GM12878 (cell line): Measurements from ENCODE around the gene ZNF92. TPM values are rescaled to one million over a fixed set of nuclear protein-coding genes. Genes with fewer than 3 reads are reported as not detected.

Experiments used
- ATAC-seq: fragments of 200-7000 bp; cut with Tn5 transposase; 3 replicates; pipeline ENCODE4 v1.9.1; 2020; ENCODE audit warnings: mild to moderate bottlenecking, moderate library complexity
- BruUV-seq: library from RNA; stranded (reverse); fragments of 400-500 nt; replicated peaks from 2 replicates; lab custom pipeline; 2021; lab: Mats Ljungman, UMichigan
- CTCF ChIA-PET: fragments of 300-600 bp; sonication (Branson Sonifier 250); formaldehyde crosslinking; extraction: SDS; loops from one replicate; lab custom pipeline; 2021; ENCODE audit warnings: inconsistent platforms; lab: Yijun Ruan, JAX
- POLR2A ChIA-PET: fragments of 350-600 bp; formaldehyde crosslinking; extraction: SDS; loops from one replicate; lab custom pipeline; 2021; ENCODE audit warnings: inconsistent platforms; lab: Charles Lee
- RAD21 ChIA-PET: fragments of 300-600 bp; sonication (Branson Sonifier 250); formaldehyde crosslinking; loops from one replicate; lab custom pipeline; 2023; ENCODE audit warnings: antibody characterized with exemption; ENCODE audit not compliant: unreplicated experiment; lab: Charles Lee
- SMC1A ChIA-PET: fragments of 300-600 bp; sonication (Branson Sonifier 250); formaldehyde crosslinking; loops from one replicate; lab custom pipeline; 2023; ENCODE audit not compliant: unreplicated experiment, uncharacterized antibody; lab: Charles Lee
- DNase-seq: peaks from one replicate; pipeline ENCODE4 v3.0.0-alpha.2; 2011; ENCODE audit warnings: low read depth, low spot score
- FAIRE-seq: peaks from 3 replicates; lab custom pipeline; 2011; peaks lifted over from hg19 to GRCh38; lab: Jason Lieb, UNC
- H2AFZ ChIP-seq: 2 replicates; pipeline ENCODE4 v1.6.0; 2011; ENCODE audit warnings: low read depth, low read length, control low read depth; ENCODE audit not compliant: control insufficient read depth
- H3K27ac ChIP-seq: 2 replicates; pipeline ENCODE4 v1.5.1; 2011; ENCODE audit warnings: control low read depth; ENCODE audit not compliant: control insufficient read depth, insufficient read depth
- H3K27me3 ChIP-seq, 2 experiments: replicated peaks in 1 of 2; 2 replicates each; pipeline versions ENCODE4 v1.6.0 to v1.6.1; 2011; ENCODE audit warnings: low read length in 1 of 2; ENCODE audit not compliant: control insufficient read depth in 2 of 2, insufficient read depth in 2 of 2
- H3K36me3 ChIP-seq, 2 experiments: 2 replicates each; pipeline ENCODE4 v1.5.1; 2011; ENCODE audit warnings: low read length in 1 of 2; ENCODE audit not compliant: control insufficient read depth in 2 of 2, insufficient read depth in 2 of 2
- H3K4me1 ChIP-seq: 2 replicates; pipeline ENCODE4 v1.6.1; 2011; ENCODE audit warnings: mild to moderate bottlenecking, low read length, moderate library complexity, mixed read lengths; ENCODE audit not compliant: control insufficient read depth, insufficient read depth
- H3K4me2 ChIP-seq: 2 replicates; pipeline ENCODE4 v1.6.0; 2011; ENCODE audit warnings: control low read depth; ENCODE audit not compliant: control insufficient read depth, insufficient read depth
- H3K4me3 ChIP-seq: fragments of 200-600 bp; sonication (generic); 2 replicates; pipeline ENCODE4 v1.5.1; 2016
- H3K79me2 ChIP-seq: 2 replicates; pipeline ENCODE4 v1.6.0; 2011; ENCODE audit warnings: low read length; ENCODE audit not compliant: control insufficient read depth, insufficient read depth
- H3K9ac ChIP-seq: 2 replicates; pipeline ENCODE4 v1.8.0; 2011; ENCODE audit warnings: low read length, control low read depth, mixed read lengths; ENCODE audit not compliant: control insufficient read depth, insufficient read depth
- H3K9me3 ChIP-seq: replicated peaks from 3 replicates; pipeline ENCODE4 v1.5.1; 2011; ENCODE audit warnings: mild to moderate bottlenecking, low read length; ENCODE audit not compliant: control insufficient read depth, insufficient read depth
- H4K20me1 ChIP-seq: 2 replicates; pipeline ENCODE4 v1.6.0; 2011; ENCODE audit not compliant: control insufficient read depth, insufficient read depth
- CHD1 ChIP-seq: IDR thresholded peaks from 2 replicates; pipeline ENCODE4 v1.6.1; 2012; ENCODE audit warnings: low read depth, low read length, improper control_type of control experiment
- CREB1 ChIP-seq: IDR thresholded peaks from 2 replicates; pipeline ENCODE4 v1.6.1; 2012; ENCODE audit warnings: low read depth, mild to moderate bottlenecking, inconsistent platforms
- FOS ChIP-seq: IDR thresholded peaks from 3 replicates; pipeline ENCODE4 v1.6.1; 2011; ENCODE audit warnings: borderline replicate concordance; ENCODE audit not compliant: insufficient read length; ENCODE audit errors: extremely low read depth
- NFYA ChIP-seq: IDR thresholded peaks from 2 replicates; pipeline ENCODE4 v1.6.1; 2011; ENCODE audit warnings: low read depth, mild to moderate bottlenecking, low read length, improper control_type of control experiment, borderline replicate concordance
- RBBP5 ChIP-seq: fragments of 200-600 bp; sonication (generic); conservative IDR thresholded peaks from 2 replicates; pipeline ENCODE4 v1.6.1; 2016
- RCOR1 ChIP-seq: conservative IDR thresholded peaks from 2 replicates; pipeline ENCODE4 v1.6.1; 2012; ENCODE audit warnings: low read depth, low read length, improper control_type of control experiment
- SMARCA5 ChIP-seq: fragments of 450-650 bp; IDR thresholded peaks from 2 replicates; pipeline ENCODE4 v1.6.1; 2017; ENCODE audit warnings: mild to moderate bottlenecking
- ZNF622 ChIP-seq: fragments of 450-650 bp; IDR thresholded peaks from 2 replicates; pipeline ENCODE4 v1.6.1; 2017; ENCODE audit warnings: mild to moderate bottlenecking, inconsistent platforms
- WGBS: methylation state at CpG from one replicate; pipeline ENCODE4 v1.1.6; 2016; ENCODE audit warnings: low lambda C conversion rate; ENCODE audit not compliant: insufficient replicate concordance, insufficient coverage; ENCODE audit errors: missing lambda C conversion rate; 5-methylcytosine and 5-hydroxymethylcytosine counted together
- in situ Hi-C: fragments of 300-500 bp; cut with MboI; formaldehyde crosslinking; loops from 9 replicates; pipeline ENCODE4 v1.14.3; 2018; ENCODE audit warnings: mixed read lengths
- intact Hi-C: fragments of 100-400 bp; cut with micrococcal nuclease; formaldehyde crosslinking; loops from one replicate; pipeline ENCODE4 v1.14.2; 2022; ENCODE audit not compliant: unreplicated experiment
- polyA plus RNA-seq, 11 experiments: library from polyadenylated mRNA; depleted of rRNA in 4 of 11; unstranded in 6 of 11; stranded (reverse) in 5 of 11; fragments of >200 nt; fragmentation: Nextera tagmentation in 4 of 11; fragmentation: Illumina TruSeq in 1 of 11; extraction: Ambion mirVana in 4 of 11; extraction: Trizol in 1 of 11; gene quantifications; 1 replicate in 1 of 11; 2 replicates in 10 of 11; pipeline versions ENCODE4 v1.2.1 to v1.2.3, GENCODE V29; 2011 to 2016; ENCODE audit warnings: inconsistent platforms in 2 of 11, missing spikeins in 2 of 11, low read depth in 1 of 11
- total RNA-seq, 4 experiments: library from RNA; depleted of rRNA in 3 of 4; stranded (reverse); fragments of >200 nt in 3 of 4; fragmentation: Illumina TruSeq in 1 of 4; extraction: Trizol in 1 of 4; gene quantifications; 2 replicates each; pipeline versions ENCODE4 v1.2.1 to v1.2.3, GENCODE V29; 2013 to 2021
- TF ChIP-seq, protein P1 (sequence below): fragments of 450-650 bp; formaldehyde crosslinking; IDR thresholded peaks from 2 replicates; pipeline ENCODE4 v1.4.0; 2022; ENCODE audit warnings: mild to moderate bottlenecking, moderate library complexity
- TF ChIP-seq, protein P2 (sequence below): IDR thresholded peaks from 2 replicates; pipeline ENCODE4 v1.6.1; 2011; ENCODE audit warnings: borderline replicate concordance, low read depth, mild to moderate bottlenecking, moderate library complexity, low read length; ENCODE audit not compliant: insufficient read depth, poor library complexity, severe bottlenecking

Gene ZNF92
- total and polyA plus RNA-seq, 10 of the 15 experiments (the other 5 are each of a cell fraction or from before 2014, with no cell fraction given), result 6.7 to 27.6 (median 14.3) TPM

DNA sequence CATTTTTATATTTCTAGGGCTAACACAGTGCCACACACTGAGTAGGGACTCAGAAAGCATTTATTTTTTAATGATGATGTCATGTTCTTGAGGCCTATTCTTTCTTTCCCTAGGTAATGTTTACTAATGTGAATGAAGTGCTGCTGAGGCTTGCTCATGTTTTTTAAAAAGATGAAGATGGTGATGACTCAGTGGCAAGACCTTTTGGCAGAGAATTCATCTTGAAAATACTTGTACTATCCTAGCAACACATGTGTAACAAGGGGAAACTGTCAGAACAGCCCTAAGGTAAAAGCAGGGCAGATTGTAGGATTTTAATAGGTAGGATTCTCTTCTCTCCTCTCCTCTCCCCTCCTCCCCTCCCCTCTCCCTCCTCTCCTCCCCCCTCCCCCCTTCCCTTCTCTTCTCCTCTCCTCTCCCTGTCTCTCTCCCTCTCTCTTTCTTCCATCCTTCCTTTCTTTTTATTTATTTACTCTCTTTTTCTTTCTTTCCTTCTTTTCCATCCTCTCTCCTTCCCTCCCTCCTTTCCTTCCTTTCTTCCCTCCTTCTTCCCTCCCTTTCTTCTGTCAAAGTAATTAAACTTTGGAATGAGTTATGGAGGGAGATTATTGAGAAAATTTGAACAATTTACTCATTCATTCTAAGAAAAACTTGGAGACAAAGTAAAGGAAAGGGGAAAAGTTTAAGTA lies 75.3 kb downstream of the ZNF92 start (continued):
- TF ChIP-seq RBBP5, result no peak

DNA sequence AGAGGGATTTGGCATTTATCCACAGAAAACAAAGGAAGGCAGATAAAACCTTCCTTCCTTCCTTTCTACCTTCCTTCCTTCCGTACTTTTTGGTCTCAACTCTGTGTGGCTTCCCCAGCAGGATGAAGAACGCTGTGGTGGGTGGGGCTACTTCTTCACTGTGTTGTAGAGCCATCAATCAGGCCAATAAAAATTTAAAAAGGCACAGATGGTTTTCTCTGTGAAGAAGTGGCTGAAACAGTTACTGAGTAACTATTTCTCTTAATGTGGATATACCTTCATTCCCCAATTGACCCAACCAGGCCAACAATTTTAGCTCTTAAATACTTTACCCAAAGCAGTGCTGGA lies 75.8 kb downstream of the ZNF92 start:
- ChIA-PET RAD21 (no interaction called here), SMC1A (no interaction called here), POLR2A (no interaction called here), CTCF (no interaction called here)
- DNase-seq (no peak), ATAC-seq (no peak), FAIRE-seq (no peak)
- no peaks in the 10 kb centered on the region for H3K27me3 ChIP-seq
- WGBS, result 0% methylated on average over 1 of the region's 2 CpGs
- H3K79me2 ChIP-seq, result no peaks in the 10 kb centered on the region
- H3K4me1 ChIP-seq, result no peaks in the 10 kb centered on the region
- H3K4me3 ChIP-seq, result no peak overlapping the region
- no peak overlapping the region for H3K9ac ChIP-seq
- no TSS peak for BruUV-seq
- intact Hi-C loops, result no loop called here
- TF ChIP-seq CREB1 (no peak), FOS (no peak), NFYA (no peak), SMARCA5 (no peak), RCOR1 (no peak), CHD1 (no peak), ZNF622 (no peak)
- TF ChIP-seq, protein P1, sequence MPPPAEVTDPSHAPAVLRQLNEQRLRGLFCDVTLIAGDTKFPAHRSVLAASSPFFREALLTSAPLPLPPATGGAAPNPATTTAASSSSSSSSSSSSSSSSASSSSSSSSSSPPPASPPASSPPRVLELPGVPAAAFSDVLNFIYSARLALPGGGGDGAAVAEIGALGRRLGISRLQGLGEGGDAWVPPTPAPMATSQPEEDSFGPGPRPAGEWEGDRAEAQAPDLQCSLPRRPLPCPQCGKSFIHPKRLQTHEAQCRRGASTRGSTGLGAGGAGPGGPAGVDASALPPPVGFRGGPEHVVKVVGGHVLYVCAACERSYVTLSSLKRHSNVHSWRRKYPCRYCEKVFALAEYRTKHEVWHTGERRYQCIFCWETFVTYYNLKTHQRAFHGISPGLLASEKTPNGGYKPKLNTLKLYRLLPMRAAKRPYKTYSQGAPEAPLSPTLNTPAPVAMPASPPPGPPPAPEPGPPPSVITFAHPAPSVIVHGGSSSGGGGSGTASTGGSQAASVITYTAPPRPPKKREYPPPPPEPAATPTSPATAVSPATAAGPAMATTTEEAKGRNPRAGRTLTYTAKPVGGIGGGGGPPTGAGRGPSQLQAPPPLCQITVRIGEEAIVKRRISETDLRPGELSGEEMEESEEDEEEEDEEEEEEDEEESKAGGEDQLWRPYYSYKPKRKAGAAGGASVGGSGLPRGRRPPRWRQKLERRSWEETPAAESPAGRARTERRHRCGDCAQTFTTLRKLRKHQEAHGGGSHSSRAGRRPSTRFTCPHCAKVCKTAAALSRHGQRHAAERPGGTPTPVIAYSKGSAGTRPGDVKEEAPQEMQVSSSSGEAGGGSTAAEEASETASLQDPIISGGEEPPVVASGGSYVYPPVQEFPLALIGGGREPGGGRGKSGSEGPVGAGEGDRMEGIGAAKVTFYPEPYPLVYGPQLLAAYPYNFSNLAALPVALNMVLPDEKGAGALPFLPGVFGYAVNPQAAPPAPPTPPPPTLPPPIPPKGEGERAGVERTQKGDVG (CRISPR knock-in tag), result no peak
- TF ChIP-seq, protein P2, sequence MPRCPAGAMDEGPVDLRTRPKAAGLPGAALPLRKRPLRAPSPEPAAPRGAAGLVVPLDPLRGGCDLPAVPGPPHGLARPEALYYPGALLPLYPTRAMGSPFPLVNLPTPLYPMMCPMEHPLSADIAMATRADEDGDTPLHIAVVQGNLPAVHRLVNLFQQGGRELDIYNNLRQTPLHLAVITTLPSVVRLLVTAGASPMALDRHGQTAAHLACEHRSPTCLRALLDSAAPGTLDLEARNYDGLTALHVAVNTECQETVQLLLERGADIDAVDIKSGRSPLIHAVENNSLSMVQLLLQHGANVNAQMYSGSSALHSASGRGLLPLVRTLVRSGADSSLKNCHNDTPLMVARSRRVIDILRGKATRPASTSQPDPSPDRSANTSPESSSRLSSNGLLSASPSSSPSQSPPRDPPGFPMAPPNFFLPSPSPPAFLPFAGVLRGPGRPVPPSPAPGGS, result no peak
- no peak overlapping the region for H2AFZ ChIP-seq
- in situ Hi-C loops, result no loop called here
- H3K9me3 ChIP-seq, result no peaks in the 10 kb centered on the region; the same call in 2 of the 3 replicates
- no peak overlapping the region for H3K4me2 ChIP-seq
- no peaks in the 10 kb centered on the region for H4K20me1 ChIP-seq
- no peak overlapping the region for H3K27ac ChIP-seq
- H3K36me3 ChIP-seq, result no peaks in the 10 kb centered on the region
